GM21526 (cell line): ENCODE data around the gene ZNF774.
"Not testable (repeated sequence)": the region's sequence is repeated elsewhere in the genome, so short reads cannot be mapped to it uniquely, and the experiment has no call there.

ENCODE experiments used
- ATAC-seq: cut with Tn5 transposase; IDR thresholded peaks from one replicate; pipeline ENCODE4 v1.9.1; 2021; ENCODE audit warnings: moderate library complexity; ENCODE audit not compliant: unreplicated experiment, low FRiP score

Gene ZNF774

DNA sequence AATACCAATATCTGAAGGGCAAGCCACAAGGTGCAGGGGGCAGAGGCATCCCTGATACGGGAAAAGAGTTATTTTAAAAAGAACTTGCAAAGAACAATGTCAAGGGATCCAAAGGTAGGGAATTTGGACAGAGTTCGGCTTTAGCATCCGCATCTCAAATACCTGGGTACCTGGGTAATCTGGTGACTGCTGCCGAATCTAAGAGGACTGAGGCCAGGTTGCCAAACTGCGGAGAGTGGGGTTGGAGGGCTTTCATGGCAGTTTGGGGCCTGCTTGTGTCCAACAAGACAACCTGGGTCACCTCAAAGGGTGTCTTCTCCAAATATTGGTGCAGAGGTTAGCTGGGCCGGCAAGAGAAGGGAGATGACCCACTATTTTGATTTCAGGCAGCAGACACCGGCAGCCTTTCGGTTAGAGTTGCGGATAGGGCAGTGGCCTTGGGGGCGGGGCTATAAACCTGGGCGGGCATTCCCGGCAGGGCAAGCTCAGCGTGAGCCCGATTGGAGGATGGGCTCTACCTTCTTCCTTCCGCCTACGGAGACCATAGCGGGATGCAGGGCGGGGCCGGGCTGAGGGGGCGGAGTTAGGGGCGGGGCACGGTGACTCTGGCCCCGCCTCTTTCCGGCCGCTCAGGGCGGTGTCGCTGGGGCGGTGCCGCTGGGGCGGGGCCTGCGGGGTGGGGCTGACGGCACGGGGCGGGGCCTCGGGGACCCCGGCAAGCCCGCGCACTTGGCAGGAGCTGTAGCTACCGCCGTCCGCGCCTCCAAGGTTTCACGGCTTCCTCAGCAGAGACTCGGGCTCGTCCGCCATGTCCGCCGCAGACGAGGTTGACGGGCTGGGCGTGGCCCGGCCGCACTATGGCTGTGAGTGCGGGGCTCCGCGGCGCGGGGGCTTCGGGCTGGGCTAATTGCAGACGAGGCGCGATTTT is 35.7 kb downstream of the ZNF774 start, which contains the start of gene IQGAP1:
IQGAP1 (plus strand) TSS at position 709 of the 928 bp plus-strand sequence; CDS start at position 809, 100 bp downstream.
- ATAC-seq = peak; percentile 93

DNA sequence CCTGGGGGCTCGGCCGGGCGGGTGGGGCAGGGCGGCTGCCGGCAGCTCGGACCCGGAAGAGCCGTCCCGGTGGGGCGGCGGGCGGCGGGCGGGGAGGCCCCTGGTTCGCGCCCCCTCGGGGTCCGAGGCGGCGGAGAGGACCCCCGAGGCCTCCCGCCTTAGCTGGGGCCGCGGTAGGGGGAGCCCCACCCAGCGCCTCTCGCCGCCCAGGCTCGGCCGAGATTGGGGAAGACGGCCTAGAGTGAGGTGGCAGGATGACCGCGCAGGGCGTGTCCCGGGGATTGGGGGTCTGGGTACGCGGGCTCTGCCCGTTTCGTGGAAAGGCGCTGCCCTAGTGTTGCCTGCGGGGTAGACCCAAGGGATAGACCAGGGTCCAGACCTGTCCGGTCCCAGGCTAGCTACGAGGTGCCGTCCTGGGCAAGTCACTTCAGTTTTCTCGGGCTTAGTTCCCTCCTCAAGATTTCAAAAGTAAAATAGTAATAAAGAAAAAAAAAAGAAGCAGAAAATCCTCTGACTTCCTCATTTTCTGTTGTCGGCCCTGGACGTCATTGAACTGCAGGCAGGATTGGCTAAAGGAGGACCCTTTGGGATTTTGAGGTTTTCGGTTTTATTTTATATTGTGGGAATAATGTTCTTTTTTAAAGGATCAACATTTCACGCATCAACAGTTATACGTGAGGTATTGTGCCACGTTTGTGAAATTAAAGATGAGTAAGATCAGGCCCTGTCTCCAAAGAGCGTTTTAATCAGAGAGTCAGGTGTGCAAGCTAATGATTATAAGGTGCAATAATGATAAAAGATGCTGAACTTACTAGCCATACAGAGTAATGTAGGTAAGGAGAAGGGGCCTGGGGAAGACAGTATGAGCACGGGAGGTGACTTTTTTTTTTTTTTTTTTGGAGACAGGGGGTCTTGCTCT is 36.6 kb downstream of the ZNF774 start:
- peak; percentile 50 for ATAC-seq

DNA sequence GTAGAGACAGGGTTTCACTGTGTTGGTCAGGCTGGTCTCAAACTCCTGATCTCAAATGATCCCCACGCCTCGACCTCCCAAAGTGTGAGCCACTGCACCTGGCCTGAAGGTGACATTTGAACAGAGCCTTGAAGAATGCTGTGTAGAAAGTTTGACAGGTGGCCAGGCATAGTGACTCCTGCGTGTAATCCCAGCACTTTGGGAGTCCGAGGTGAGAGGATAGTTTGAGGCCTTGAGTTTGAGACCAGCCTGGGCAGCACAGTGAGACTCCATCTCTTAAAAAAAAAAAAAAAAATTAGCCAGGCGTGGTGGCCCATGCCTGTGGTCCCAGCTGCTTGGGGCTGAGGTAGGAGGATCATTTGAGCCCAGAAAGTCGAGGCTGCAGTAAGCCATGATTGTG is 37.4 kb downstream of the ZNF774 start:
- no peak for ATAC-seq

DNA sequence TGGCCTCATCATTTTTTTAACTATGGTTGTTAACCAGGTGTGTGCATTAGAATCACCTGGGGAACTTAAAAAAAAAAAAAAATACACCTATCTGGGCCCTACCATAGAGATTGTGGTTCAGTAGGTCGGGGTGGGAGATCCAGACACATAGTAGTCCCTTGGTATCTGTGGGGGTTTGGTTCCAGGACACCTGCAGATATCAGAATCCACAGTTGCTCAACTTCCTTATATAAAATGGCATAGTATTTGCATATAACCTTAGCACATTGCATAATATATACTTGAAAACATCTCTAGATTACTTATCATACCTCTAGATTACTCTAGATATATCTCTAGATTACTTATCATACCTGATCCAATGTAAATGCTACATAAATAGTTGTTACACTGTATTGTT is 41.0 kb downstream of the ZNF774 start:
- no peak for ATAC-seq

DNA sequence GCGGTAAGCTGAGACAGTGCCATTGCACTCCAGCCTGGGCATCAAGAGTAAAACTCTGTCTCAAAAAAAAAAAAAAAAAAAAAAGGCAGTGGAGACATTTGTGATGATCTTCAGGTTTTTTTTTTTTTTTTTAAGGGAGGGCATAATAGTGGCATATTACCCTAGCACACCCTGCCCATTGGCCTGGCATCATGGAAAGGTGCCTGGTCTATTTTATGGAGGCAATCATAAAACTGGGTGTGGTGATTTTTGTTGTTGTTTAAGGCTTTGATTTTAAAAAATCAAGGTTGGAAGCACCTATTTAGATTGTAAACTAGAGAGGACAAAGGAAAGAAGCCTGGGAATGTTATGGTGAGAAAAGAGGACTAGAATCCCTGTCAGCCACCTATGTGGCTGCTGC is 42.0 kb downstream of the ZNF774 start:
- ATAC-seq = no peak

DNA sequence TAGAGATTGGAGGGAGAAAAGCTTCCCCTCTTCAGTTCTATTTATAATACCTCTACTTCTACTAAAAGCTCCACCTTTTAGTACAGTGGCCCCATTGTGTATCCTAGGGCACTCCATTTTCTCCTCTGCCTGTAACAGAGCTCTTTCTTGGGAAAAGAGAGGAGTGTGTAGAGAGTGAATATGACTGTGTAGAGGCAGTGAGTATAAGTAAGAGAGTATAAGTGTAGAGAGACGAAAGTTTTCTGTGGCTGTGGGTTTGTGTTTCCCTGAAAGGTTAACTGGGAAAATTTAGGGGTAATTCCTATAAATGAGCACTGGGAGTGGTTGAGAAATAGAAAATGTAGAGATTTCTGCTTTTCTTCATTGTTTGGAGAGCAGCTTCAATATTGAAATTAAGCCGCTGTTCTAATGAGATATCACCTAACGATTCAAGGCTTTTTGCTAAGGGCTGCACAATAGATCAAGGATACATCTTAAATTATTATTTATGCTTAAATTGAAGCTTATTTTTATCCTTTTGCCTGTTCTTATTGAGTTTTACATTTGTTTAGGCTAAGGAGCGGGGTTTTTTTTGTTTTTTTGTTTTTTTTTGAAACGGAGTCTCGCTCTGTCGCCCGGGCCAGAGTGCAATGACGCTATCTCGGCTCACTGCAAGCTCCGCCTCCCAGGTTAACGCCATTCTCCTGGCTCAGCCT is 42.8 kb downstream of the ZNF774 start:
- ATAC-seq = no peak

DNA sequence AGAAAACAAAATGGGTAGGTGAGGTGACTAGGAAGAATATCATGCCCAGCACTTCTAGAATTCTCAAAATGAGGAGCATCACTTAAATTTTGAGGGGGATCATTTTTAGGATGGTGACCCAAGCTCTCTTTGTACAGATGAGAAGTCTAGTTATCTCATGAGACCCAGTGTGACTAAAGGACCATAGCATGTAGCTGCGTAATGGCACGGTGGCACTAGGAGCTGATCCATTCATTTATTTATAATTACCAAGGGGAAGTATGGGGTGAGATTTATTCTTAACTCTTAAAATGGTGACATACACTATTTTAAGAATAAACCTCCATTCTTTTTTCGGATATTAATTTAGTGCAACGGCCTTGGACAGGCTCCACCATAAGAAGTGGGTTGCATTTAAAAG is 44.2 kb downstream of the ZNF774 start:
- ATAC-seq = no peak

DNA sequence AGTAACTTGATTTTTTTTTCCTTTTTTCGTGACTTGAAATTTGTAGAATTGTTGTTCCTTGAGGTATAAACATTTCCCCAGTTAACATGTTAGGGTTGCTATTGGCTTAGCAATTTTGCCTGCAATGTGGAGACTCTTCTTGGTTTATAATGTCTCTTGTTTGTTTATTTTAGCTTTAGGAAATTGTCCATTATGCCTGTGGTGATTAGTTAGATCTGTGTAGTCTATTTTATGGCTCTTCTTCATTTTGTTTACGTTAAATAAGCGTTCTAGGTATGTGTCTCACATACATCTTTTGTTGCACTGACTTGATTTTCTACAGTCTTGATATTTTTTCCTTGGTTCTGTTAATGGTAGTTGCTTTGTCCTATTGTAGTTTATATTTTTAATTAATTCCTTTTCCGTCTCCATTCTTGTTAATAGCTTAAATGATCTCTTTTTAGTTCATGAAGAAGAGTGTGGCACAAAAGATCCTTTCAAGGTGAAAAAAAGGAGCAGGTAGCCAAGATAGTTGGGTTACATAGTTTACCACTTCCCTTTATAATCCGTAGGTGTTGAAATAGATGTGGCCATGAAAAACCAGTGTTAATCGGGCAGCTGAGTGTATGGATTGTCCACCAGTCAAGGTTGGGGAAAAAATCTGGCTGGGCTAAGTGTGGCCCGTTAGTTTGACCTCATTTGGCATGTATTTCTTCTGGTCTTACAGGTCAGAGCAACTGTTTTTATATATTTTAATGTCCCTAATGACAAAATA is 48.1 kb downstream of the ZNF774 start:
- ATAC-seq = no peak

DNA sequence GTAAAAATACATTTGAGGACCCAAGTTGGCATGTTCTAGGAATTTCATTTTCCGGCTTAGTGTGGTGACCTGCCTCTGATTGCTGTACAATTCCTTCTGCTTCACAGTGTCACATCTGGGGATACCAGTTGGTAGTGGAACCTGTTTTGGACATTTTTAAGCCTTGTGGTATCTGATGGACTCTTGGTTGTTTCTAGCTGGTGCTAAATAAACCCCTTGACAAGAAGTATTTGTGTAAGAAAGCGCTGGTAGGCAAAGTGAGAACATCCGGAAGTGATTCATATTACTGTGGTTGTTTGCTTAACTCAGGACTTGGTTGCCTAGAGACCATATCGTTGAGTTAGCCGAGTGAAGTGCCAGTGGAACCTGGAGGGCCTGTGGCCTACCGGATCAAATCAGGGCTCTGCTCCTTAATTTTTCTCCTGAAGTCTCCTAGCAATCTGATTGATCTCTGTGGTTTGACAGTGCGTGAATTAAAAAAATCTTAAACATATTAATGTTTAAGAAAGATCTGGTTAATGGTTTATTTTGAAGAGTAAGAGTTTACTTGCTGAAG is 48.8 kb downstream of the ZNF774 start:
- peak; percentile 98 for ATAC-seq

DNA sequence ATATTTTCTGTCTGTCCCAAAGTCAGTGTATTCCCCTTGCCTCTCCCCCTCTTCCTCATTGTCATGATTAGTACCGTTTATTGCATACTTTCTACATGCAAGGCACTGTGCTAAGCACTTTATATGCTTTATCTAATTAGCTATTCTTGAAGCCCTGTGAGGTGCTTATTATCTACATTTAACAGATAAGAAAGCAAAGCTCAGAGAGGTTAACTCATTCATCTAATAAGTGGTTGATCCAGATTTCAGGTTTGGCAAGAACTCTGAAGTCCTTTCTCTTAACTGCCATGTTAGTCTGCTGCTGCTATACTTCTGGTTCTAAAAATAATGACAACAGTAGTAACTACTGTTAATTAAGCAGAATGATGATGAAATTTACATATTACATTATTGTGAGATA is 49.4 kb downstream of the ZNF774 start:
- no peak for ATAC-seq

DNA sequence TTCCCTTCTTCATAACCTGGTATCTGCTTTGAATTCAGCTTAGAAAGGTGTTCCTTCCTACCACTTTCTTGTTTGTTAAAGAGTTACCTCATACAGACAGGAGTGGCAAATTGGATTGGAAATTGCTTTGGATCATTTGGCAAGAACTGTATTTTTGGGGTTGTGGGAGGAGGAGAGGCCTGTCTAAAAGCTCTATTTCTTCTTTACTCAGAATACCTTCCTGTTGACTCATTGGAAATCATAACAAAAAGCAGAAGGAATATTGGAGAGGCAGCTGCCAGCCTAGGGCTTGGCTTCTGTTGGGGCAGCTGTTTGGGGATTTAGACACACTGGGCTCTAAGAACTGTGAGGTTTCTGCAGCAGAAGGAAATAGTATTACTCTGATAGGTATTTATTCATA is 50.1 kb downstream of the ZNF774 start:
- ATAC-seq = no peak

DNA sequence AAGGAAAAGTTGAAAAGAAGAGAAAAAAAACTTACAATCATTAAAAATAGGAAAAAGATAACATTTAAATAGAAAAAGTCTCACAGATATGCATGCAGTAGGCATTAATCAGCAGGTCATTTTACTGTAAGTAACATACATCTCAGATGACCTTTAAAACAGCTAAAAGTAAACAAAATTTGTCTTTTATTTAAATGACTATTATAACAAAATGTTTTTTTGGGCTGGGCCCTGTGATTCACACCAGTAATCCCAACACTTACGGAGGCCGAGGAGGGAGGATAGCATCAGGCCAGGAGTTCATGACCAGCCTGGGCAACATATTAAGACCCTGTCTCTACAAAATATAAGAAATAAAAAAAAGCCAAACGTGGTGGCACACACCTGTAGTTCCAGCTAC is 50.7 kb downstream of the ZNF774 start:
- no peak for ATAC-seq

DNA sequence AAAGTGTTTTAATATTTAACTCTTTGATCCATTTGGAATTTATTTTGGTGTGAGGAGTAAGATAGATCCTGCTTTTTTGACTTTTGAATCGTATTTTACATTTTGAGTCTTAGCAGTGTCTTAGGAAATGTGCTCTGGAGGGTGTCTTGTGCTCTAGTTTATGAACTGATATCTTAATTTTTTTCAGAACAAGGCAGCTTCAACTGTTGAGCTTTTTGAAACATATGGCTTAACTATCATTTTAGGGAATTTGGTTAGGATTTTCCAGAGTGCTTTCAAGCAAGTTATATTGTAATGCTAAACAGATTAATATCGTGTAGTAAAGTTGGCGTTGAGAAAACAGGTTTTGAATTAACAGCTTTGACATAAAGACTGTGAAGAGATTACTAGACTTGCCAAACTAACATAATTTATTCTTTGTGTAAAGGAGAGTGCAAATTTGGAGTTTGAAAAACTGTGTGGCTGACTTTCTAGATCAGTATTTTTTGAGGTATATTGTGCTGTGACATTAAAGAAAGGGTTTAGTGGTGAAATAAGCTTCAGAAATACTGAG is 53.0 kb downstream of the ZNF774 start:
- ATAC-seq = no peak

DNA sequence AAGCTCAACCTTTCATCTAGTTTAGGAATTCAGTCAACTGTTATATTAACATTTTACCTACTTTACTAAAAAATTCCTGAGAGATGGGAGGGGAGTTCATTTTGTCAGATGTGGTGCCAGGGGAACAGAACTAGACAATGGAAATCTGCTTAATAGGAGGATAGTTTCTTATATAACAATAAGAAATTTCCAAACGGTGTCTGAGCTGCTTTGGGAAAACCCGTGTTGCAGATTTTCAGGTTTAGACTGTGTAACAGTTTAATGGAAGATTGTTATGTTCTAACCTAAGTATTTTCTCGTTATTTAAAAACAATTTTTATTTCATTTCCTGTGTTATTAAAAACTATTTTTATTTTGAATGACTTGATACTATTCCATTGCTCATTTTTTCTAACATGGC is 55.3 kb downstream of the ZNF774 start:
- ATAC-seq = no peak

DNA sequence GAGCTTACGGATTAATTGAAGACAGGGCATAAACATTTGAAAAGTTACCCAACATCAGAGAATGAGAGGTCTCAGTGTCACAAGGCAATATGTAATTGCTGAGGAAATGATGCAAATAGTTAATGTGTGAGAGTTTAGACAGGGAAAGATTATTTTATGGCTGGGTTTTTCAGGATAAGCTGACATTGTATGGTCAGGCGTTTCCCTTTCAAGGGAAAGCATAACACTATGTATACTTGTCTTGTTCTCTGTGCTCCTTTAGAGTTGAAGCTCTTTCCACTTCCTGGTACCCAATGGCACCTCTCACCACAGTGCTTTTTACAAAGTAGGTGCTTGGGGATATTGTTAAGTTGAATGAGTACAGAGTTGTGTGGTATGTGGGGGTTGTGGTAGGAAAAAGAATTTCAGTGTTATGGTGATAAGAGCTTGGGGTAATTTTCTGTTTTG is 55.8 kb downstream of the ZNF774 start:
- ATAC-seq = no peak

DNA sequence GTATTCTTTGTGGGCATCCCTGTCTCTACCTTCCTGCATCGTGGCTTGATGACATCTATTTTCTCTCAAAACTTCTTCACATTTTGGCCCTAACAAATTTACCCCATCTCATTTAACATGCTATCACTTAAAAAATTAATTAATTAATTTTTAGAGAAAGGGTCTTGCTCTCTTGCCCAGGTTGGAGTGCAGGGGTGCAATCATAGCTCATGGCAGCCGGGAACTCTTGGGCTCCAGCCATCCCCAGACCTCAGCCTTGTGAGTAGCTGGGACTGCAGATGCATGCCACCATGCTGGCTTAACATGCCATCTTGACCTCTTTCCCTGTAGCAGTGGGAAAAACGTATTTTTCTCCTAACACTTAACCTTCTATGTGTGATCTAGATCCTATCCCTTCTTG is 56.6 kb downstream of the ZNF774 start:
- ATAC-seq = no peak

DNA sequence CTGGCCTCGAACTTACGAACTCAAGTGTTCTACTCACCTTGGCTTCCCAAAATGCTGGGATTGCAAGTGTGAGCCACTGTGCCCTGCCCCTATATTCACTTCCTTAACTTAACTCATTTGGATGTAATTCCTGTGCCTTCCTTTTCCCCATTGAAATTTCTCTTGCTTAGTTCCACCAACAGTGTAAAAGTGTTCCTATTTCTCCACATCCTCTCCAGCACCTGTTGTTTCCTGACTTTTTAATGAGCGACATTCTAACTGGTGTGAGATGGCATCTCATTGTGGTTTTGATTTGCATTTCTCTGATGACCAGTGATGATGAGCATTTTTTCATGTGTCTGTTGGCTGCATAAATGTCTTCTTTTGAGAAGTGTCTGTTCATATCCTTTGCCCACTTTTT is 57.5 kb downstream of the ZNF774 start:
- not testable (repeated sequence) for ATAC-seq

DNA sequence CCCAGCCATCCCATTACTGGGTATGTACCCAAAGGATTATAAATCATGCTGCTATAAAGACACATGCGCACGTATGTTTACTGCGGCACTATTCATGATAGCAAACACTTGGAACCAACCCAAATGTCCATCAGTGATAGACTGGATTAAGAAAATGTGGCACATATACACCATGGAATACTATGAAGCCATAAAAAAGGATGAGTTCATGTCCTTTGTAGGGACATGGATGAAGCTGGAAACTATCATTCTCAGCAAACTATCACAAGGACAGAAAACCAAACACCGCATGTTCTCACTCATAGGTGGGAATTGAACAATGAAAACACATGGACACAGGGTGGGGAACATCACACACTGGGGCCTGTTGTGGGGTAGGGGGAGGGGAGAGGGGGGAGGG is 58.2 kb downstream of the ZNF774 start:
- not testable (repeated sequence) for ATAC-seq

DNA sequence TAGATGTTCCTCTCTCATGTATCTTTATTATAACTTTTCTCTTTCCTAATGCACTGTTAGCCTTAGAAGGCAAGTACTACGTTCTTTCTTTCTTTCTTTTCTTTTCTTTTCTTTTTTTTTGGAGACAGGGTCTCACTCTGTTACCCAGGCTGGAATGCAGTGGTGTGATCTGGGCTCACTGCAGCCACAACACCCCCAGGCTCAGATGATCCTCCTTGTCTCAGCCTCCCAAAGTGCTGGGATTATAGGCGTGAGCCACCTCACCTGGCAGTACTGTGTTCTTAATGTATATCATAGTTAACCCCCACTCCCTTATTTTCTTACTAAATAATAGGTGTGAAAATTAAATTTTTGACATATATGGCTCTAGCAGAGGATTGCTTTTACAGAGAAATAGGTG is 59.1 kb downstream of the ZNF774 start:
- ATAC-seq = no peak
